Fibroblast of lung (primary cell): ENCODE data around the gene CD69.

Source experiments
- CTCF ChIP-seq, 2 donors: IDR thresholded peaks in 1 of 2; conservative IDR thresholded peaks in 1 of 2; 1 replicate in 1 of 2; 2 replicates in 1 of 2; pipeline ENCODE4 v1.5.1; 2011 to 2012; ENCODE audit warnings: low read length in 2 of 2, control low read depth in 1 of 2, inconsistent platforms in 1 of 2, low read depth in 1 of 2, mild to moderate bottlenecking in 1 of 2
- EZH2 ChIP-seq: IDR thresholded peaks from 2 replicates; pipeline ENCODE4 v1.5.1; 2012; ENCODE audit warnings: low read length, control low read depth, mild to moderate bottlenecking; ENCODE audit errors: missing control alignments

- no peak for TF ChIP-seq CTCF (conservative IDR thresholded peaks at IDR 0.05 in 1 of 2, IDR thresholded peaks at IDR 0.05 in 1 of 2; ENCODE audit: low read depth in 1 of 2, low read length in 2 of 2)
- TF ChIP-seq EZH2: no peak
Observed at GRCh38 chr12:9706086-9706685, 54.5 kb downstream of the CD69 start.
